ENCODE data around the gene DBH.

DBH gene

DNA sequence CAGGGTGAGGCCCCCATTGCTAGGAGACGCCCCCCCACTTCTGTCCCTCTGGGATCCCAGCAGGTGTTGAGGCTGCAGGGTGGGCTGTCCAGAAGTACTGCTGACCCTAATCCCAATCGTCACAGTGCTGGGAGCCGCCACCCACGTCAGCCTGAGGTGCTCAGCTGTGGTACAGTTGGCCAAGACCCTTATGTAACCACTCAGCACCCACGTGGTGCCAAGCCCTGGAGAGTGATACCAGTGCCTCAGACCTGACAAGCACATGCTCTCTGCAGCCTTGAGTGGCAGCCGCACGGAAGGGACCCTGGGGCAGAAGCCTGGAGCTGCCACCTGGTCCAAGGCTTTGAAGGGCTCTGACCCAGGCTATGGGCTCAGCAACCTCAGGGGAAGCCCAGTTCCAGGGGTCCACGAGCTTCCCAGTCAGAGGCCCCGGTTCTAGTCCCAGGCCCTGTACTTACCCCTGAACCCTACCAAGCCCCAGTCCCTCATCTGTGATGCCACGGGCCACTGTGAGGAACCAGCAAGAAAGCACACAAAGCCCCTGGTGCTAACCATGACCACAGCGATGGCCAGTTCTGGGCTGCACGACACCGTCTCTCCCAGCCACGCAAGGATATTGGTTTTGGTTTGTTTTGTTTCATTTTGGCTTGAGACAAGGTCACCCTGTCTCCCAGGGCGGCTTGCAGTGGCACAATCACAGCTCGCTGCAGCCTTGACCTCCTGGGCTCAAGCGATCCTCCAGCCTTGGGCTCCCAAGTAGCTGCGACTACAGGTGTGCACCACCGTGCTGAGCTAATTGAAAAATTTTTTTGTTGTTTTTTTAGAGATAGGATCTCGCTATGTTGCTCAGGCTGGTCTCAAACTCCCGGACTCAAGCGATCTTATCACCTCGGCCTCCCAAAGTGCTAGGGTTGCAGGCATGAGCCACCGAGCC is 50.7 kb downstream of the DBH start:
- DNase-seq, result peak; percentile 6

DNA sequence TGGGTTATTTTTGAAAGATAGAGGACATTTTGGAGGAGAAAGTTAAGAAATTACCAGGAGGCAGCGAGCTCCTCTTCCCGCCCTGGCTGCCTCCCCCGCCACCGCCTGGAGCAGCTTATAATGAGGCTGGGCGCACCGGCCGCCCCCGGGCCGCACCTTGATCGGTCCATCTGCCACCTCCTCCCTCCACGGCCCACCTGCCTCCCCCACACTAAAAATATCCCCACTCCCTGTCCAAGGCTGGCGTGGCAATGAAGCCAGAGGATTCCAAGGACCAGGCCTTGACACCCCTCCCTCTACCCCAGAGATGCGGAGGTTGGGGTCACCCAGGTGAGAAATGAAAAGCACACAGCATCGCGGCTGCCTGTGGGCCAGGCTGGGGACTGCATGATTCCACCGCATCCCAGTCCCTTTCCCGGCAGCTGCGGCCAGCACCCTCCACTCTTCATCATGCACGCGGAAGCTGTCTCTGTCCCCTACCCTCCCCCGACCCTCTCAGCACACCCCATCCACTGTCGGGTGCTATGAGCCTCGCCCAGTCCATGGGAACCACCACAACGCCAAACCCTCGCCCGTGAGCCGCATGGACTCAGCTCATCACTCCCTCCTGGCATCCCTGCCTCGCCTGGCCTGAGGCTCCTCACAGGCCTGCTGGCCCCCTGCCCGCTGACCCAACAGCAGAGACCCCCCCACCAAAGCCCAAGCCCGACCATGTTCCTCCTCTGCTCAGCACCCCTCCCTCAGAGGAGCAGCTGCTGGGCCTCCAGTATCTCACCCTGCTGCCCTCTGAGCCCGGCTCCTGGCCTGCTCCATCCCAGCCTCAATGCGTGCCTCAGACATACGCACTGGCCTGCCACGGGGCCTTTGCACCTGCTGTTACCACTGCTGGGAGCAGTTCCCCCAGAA is 51.9 kb downstream of the DBH start:
- no peak for DNase-seq

DNA sequence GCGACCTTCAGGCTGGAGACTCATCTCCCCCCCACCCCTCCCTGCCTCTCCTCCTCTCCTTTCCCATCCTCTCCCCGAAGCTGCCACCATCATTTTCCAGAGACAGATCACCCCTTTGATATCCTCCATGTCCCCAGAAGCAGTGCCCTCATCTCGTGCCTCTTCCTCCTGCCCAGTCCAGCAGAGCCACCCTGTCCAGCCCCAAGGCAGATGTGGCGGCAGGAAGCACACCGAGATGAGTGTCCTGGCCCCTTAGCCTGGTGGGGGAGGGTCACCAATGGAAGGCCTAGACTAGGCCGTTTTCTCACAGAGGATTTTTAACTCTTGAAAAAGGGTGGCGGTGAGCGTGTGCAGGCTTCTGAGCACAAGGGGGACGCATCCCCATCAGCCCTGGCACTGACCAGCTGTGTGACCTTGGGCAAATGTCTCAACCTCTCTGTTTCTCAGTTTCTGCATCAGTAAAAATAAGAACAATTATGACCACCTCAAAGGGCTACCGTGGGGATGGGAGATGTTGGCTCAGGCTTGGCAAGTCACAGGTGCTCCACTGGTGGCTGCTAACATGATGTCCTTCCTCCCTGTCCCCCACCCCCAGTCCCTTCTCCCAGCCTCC is 53.1 kb downstream of the DBH start:
- DNase-seq, result no peak

DNA sequence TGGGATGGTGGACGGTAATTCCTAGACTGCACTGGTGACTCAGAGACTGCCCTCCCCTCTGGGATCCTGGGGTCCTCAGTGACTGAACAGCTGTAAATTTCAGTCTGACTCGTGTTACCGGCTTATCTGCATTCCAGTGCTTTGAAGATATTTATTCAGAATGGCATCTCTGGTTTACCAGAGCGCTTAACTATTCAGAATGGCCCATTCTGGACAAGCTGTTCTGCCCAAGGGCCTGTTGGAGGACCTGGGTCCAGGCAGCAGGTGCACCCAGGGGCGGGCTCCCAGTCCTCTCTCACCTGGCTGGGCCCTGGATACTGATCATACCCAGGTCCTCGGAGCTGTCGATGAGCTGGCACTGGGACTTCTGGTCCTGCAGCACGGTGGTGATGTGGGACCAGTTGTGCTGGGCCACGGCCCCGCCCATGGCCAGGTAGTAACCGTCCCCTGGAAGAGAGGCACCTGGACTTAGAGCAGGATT is 54.0 kb downstream of the DBH start:
- no peak for DNase-seq

DNA sequence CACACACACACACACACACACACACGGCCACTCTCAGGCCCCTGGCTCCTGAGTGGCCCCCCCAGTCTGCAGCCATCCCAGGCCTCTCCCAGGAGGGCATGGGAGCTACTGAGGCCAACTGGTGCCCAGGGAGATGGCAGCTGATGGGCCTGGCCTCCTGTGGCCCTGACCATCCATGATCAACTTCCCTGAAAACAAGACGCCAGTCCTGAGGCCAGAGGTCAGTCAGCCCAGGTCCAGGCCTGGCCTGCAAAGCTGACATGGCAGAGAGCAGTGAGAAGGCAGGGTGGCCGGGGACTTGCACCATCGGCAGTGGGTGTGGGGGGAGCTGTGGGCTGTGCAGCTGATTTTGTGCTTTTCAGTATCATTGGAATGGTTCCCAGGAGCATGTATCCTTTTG is 55.0 kb downstream of the DBH start:
- DNase-seq, result no peak

DNA sequence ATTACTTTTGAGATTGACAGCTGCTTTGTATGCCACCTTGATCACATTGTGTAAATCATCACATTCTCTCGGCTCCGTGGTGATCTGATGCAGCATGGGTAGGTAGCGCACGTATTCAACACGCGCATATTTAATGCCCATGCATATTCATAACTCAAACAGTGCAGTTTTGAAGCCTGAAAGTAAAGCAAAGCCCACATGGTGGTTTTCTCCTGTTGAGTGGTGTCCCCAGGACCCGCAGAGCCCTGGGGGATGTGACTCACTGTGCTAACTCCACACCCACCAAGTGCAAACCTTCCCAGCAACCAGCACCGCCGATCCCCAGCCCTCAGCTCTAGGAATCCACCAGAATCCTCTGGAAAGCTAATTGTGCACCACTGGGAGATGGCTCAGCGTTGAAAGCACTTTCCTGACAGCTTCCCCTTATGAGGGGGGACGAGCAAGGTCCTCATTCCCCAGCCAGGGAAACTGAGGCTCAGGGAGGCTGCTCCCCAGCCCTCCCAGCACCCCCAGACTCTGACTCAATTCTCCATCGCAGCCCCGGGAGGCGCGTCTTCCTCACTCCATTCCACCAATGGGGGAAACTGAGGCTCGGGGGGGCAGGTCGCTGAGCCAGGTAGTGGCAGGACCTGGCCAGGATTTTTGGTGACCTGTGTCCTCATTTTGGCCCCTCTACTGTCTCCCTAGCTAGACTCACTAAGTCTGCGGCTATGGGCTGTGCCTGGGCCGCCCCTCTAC is 55.6 kb downstream of the DBH start:
- DNase-seq, result no peak

DNA sequence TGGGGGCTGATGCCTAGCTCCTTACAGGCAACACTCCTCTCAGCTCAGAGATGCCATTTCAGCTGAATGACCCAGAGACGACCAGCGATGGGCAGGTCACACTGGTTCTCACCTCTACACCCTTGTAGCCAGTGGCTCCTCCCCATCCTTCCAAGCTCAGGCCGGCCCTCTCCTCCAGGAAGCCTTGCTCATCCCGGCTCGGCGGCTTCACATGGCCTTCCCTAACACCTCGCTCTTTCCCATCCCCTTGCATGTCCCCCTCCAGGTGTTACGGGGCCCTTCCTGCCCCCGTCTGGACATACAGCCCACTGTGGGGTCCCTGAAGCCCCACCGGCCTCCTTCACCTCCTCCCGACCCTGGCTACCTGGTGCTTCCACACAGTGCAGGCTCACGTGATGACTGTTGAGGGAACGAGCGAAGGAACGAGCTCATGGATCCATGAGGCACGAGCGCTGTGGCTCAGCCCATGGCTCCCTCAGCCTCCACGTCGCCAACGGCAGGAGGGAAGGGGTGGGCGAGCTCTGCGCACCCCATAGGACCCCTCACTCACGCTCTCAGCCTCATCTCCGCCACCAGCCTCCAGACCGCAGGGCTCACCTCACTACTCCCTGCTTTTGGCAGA is 56.3 kb downstream of the DBH start:
- no peak for DNase-seq

DNA sequence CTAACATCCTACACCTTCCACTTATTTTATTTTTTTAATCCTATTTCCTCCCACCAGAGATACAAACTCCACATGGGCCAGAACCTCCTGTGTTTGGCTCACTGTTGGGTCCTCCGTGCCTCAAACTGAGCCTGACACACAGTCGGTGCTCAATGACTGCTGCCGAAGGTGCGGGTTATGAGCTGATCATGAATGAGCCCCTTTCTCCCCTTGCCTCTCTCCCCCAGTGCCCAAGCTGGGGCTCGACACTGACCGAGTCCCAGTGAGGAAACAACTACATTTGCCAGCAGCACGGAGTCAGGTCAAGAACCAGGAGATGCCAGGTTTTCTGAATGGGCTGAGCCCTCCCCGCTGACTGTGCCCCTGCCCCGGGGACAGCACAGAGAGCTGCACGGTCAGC is 57.0 kb downstream of the DBH start:
- DNase-seq, result no peak

DNA sequence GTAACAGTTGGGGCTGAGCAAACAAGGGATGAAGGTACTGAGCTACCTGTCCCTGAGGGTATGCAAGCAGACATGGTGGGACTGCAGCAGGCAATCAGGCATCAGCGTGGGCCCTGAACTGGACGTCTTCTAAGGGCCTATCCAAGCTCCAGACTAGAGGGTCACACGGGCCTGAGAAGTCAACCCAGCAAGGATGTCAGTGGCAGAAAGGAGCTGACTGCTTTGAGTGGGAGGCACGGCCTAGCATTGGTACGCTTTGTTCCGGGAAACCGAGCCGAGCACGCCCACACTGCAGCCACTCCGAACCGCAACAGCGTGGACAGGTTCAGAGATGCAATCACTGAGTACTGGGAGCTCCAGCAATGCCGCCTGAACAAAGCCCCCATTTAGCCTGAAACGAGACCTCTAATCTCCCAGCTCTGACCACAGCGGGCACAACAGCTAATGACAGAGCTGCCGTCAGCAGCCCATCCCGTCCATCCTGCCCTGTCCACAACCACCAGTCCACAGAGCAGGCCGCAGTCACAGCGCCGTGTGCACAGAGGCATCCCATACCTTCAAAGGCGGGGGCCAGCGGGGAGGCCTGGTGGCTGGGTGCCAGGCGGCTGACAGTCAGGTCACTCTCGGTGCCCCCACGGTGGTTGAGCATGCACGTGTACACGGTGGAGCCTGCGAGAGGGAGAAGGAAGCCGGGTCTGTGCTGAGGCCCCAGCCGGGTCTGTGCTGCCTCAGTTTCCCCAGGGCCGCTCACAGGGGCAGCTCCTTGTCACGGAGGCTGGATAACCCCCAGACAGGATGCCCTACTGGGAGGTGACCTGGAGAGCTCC is 57.8 kb downstream of the DBH start:
- DNase-seq, result no peak

DNA sequence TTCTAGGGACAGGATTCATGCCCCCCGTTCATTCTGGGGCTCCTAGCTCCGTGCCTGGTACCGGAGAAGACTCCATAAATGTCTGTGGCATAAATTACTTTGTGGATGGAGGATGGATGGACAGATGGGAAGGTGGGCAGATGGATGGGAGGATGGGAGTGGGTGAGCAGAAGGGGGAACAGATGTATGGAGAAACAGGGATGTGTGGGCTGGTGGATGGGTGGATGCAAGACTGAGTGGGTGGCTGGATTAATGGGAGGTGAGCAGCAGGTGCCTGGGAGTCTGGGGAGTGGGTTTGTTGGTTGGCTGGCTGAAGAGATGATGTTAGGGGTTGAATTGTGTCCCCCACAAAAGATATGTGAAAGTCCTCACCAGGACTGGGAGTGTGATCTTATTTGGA is 58.5 kb downstream of the DBH start:
- no peak for DNase-seq

DNA sequence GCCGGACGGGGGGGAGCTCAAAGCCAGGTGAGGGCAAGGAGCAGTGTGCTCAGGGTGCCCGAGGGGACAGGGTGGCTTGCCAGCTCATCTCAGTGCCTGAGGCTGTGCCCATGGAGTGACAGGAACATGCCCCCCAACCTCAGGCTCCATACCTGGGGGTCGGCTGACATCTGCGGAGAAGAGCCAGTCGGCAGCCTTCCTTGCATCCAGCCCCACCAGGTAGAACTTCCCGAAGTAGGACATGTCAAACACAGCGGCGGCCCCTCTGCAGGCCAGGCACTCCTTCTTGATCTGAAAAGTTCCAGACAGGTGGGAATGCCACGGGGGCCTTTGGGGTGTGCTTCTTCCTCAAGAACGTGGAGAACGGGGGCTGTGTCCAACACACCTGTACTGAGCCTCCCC is 59.9 kb downstream of the DBH start:
- DNase-seq, result no peak

DNA sequence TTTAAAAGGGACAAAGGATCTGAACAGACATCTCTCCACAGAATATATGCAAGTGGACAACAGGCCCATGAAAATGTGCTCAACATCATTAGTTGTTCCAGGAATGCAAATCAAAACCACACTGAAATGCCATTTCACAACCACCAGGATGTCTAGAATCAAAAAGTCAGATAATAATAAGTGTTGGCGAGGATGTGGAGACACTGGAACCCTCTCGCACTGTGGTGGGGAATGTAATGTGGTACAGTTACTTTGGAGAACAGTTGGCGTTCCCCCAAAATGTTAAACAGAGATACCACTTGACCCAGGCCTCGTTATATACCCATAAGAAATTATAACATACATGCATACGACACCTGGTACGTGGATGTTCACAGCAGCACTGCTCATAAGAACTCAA is 63.4 kb downstream of the DBH start:
- DNase-seq, result no peak

DNA sequence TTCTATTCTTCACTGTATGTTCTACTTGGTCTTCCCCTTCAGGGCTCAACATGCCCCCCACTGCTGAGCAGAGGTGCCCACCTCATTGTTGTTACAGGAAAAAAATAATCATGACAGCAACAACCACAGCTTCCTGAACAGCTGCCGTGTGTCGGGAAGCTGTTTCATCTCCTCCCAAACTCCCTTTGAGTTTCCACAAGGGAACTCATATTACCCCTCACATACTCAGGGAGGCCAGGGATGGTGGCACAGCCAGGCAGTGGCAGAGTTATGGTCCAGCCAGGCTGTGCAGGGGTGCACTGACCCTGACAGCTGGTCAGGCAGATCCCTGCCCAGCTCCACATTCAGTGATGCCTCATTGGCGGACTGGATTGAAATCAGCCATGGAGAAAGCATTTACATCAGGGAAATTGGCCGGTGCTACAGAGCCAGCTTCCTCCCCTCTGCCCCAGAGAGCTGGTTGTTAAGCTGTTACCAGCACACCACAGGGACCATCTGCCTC is 64.7 kb downstream of the DBH start:
- DNase-seq, result peak; percentile 55

DNA sequence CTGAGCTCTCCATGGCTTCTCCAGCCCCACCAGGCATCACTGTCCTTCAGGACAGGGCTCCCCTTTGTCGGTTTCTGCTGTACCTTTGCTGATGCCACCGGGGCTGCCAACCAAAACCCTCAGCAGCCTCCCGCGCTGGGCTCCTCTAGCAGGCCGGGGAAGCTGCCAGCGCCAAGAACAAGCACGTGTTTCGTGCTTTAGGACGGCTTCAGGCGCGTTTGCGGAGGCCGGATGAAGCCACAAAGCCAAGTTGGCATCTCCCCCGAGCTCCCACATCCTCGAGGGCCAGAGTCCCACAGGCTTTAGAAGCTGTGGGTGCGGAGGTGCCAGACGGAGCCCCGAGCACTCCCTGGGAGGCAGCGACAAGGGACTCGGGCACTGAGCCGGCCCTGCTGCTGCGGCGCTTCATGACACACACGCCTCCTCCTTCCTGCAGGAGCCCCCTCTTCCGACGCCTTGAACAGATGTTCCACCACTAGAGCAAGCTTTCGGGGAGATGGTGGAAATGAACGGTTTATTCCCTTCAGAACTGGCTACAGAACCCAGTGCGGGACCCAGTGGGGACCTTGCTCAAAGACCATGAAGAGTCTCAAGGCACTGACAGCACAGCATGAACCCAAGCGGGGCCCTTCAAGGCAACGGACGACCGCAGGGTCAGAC is 65.3 kb downstream of the DBH start:
- peak; percentile 55 for DNase-seq

DNA sequence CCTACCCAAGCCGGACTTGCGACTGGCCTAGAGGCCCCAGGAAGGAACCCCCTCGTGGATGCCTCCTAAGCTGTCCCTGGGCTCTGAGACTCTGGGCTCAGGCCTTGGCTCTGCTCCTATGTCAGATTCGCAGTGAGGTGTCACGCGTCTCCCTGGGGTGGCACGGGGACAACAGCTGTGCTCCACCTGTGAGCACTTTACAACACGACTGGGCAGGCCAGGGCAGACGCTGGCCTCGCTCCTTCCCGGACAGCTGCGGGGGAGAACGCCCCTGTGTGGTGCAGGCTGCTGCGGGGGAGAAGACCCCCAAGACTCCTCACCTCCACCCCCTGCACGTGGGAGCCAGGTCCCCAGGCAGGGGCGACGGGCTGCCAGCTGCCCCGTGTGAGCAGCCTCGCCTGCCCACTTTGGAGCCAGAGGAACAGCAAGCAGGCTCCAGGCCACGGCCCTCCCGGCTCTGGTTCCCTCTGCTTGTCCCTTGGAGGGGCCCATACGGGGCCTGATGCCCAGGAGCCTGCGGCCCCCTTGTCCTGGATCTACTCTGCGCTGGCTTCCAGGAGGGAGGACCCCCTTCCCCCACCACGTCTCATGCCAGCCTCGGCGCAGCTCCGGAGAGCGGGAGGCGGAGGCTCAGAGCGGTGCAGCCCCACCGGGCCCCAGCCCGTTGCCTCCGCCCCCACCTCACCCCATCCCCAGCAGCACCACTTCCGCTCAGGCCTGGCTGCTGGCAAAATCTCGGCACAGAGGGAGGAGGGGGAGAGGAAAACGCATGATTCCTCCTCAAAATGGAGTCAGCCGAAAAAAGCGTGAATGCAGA is 66.0 kb downstream of the DBH start:
- DNase-seq, result peak; percentile 16

DNA sequence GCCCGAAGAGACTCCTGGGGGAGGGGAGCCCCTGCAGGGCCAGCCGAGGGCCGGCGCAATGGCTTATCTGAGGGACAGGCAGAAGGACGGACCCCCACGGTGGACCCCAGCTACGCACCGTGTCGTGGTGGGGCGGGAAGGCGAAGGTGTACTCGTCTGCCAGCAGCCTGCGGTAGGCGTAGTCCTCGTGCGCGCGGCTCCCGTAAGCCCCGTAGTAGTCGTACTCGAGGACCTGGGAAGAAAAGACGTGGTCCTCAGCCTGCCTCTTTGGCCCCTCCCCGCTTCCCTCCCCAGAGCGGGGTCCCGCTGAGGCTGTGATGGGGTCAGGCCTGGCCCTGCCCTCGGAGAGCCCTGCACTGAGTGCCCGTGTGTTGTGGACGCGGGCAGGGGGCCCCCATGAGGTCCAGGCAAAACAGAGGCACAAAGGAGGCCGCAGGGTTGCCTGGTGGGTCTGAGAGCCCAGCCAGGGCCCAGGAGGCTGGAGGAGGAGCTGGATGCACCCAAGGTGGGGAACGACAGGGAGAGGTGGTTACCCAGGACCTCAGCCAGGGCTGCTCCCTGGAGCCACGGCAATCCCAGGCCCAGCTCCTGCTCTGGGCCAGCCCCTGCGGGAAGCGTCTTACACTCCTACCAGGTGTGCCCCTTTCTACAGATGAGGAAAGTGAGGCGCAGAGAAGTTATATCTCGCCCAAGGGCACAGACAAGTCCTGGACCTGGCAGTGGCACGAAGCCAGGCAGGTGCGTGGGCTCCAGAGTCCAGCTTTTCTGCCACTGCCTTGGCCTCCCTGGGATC is 66.8 kb downstream of the DBH start:
- DNase-seq, result no peak

DNA sequence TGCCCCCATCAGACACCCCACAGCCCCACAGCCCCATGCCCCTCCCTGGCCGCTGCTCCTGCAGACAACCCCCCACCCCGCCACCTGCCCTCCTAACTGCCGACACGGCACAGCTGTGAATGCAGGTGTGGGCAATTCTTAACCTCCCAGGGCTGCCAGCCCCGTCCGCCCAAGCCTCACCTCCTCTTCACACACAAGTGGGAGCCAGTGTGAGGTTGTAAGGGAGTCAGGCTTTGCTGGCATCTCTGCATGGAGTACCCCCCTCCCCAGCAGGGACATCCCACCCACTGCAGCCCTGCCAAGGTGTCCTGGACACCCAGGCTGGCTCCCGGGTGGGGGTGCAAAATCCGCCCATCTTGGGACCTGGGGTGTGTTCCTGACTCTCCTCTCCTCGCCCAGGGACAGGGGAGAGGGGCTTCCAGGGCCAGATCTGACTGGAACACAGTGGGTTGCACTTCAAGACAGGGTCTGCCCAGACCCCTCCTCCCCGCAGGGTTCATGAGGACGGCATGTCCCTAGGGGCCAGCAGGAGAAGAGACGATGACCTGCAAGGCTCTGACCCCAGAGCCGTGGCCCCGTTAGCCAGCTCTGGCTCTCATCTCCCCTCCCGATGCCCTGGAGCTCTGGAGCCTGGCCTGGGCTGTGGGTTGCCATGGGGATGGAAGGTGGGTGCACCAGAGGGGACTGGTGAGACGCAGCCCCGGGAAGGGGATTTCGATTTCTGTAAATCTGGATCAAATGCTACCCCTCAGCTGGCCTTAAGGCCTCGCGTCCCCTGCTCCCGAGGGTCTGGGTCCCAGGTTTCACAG is 67.6 kb downstream of the DBH start:
- DNase-seq, result no peak

DNA sequence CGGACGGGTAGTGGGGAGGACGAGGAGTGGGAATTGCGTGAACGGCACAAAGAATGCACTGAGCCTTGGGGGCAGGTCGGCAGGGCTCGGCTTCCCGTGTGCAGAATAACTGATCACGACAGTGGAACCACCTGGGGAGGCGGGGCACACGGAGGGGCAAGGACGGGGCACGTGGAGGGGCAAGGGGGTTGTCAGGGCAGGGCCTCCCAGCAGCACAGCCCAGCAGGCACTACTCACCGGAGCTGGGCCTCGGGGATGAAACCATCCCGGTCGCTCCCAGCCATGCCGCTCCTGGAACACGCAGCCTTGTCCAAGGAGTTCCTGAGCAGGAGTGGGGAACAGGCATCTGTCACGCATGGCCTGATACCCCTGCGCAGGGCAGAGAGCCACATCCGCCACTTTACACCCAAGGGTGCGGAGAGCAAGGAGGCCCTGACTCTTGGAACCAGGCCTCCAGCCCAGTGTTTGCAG is 68.6 kb downstream of the DBH start:
- no peak for DNase-seq
